Measurements from ENCODE around the gene NNMT.

The NNMT gene

DNA sequence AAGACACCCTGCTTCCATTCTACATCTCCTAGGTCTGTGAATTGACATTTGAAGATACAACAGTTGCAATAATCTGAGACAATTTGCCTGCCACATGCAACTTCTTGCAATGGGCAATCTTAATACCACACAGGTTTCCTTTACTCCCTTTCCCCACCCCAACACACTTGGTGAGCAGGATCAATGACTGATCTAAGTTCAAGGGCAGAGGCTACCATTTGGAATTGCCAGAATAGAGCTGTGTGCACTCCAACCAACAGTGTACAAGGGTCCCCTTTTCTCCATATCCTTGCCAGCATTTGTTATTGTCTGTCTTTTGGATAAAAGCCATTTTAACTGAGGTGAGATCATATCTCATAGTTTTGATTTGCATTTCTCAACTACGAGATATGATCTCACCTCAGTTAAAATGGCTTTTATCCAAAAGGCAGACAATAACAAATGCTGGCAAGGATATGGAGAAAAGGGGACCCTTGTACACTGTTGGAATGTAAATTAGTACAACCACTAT is 2.9 kb upstream of the NNMT start:
- Histone ChIP-seq H3K79me2 (ENCODE audit: insufficient read depth, low read length) (no peaks in the 10 kb centered on the region), H4K20me1 (ENCODE audit: insufficient read depth, low read length) (no peaks in the 10 kb centered on the region), H3K4me3 (ENCODE audit: low read depth, low read length, poor library complexity, severe bottlenecking) (no peak overlapping the region), H3K9ac (ENCODE audit: low read length) (no peak overlapping the region), H3K4me1 (ENCODE audit: insufficient read depth, low read length, severe bottlenecking) (no peaks in the 10 kb centered on the region), H3K9me3 (ENCODE audit: low read length) (no peaks in the 10 kb centered on the region), H3K27ac (ENCODE audit: low read depth, low read length, poor library complexity, severe bottlenecking) (no peak overlapping the region), H3F3A (ENCODE audit: insufficient read depth, low read length) (no peaks in the 10 kb centered on the region), H2AFZ (ENCODE audit: low read length) (no peak overlapping the region), H3K27me3 (ENCODE audit: insufficient read depth, low read length) (no peaks in the 10 kb centered on the region), H3K9me2 (ENCODE audit: low read depth, low read length) (no peaks in the 10 kb centered on the region), H3K4me2 (ENCODE audit: low read length) (no peak overlapping the region), H3K36me3 (ENCODE audit: insufficient read depth, low read length) (no peaks in the 10 kb centered on the region)
- no peak for TF ChIP-seq EZH2 (IDR thresholded peaks at IDR 0.05; ENCODE audit: borderline replicate concordance, low read length)
- TF ChIP-seq, protein P1, sequence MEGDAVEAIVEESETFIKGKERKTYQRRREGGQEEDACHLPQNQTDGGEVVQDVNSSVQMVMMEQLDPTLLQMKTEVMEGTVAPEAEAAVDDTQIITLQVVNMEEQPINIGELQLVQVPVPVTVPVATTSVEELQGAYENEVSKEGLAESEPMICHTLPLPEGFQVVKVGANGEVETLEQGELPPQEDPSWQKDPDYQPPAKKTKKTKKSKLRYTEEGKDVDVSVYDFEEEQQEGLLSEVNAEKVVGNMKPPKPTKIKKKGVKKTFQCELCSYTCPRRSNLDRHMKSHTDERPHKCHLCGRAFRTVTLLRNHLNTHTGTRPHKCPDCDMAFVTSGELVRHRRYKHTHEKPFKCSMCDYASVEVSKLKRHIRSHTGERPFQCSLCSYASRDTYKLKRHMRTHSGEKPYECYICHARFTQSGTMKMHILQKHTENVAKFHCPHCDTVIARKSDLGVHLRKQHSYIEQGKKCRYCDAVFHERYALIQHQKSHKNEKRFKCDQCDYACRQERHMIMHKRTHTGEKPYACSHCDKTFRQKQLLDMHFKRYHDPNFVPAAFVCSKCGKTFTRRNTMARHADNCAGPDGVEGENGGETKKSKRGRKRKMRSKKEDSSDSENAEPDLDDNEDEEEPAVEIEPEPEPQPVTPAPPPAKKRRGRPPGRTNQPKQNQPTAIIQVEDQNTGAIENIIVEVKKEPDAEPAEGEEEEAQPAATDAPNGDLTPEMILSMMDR (IDR thresholded peaks at IDR 0.05; ENCODE audit: low read length): no peak

DNA sequence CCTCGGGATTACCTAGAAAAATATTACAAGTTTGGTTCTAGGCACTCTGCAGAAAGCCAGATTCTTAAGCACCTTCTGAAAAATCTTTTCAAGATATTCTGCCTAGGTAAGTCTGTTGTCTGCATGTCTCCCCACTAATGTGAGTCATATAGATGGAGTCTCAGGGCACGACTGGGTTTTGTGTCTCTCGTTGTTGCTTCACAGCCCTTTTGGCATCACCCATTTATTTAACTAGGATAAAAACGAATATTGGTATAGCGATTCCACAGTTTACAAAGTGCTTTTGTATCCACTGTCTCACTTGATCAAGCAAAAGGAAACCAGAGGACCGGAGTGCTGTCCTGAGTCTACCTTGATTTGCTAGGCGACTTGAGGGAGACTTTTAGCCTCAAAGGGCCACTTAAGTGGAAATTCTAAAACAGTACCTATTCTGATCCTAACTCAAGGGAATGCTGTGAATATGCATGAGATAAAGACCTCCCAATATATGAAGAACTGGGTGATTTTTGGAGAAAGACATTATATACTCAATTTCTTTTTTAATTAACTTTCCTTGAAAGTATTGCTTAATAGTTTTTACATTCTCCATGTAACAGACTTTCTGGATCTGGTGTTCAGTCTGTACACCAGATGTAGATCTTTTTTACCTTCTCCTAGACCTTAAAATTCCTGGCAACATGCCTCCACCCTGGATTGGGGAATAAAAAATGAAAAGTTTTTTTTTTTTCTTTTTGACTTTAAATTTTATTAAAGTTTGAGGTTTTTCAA is 590 bp downstream of the NNMT start:
- H2AFZ ChIP-seq (ENCODE audit: low read length): no peak overlapping the region
- no peaks in the 10 kb centered on the region for H3K4me1 ChIP-seq (ENCODE audit: insufficient read depth, low read length, severe bottlenecking)
- no peak overlapping the region for H3K4me2 ChIP-seq (ENCODE audit: low read length)
- H3K36me3 ChIP-seq (ENCODE audit: insufficient read depth, low read length): no peaks in the 10 kb centered on the region
- H3K9ac ChIP-seq (ENCODE audit: low read length): no peak overlapping the region
- no peak overlapping the region for H3K27ac ChIP-seq (ENCODE audit: low read depth, low read length, poor library complexity, severe bottlenecking)
- H3F3A ChIP-seq (ENCODE audit: insufficient read depth, low read length): no peaks in the 10 kb centered on the region
- TF ChIP-seq EZH2 (IDR thresholded peaks at IDR 0.05; ENCODE audit: borderline replicate concordance, low read length): no peak
- TF ChIP-seq, protein P1 (IDR thresholded peaks at IDR 0.05; ENCODE audit: low read length): no peak
- H3K9me2 ChIP-seq (ENCODE audit: low read depth, low read length): no peaks in the 10 kb centered on the region
- H3K79me2 ChIP-seq (ENCODE audit: insufficient read depth, low read length): no peaks in the 10 kb centered on the region
- H4K20me1 ChIP-seq (ENCODE audit: insufficient read depth, low read length): no peaks in the 10 kb centered on the region
- H3K27me3 ChIP-seq (ENCODE audit: insufficient read depth, low read length): no peaks in the 10 kb centered on the region
- H3K9me3 ChIP-seq (ENCODE audit: low read length): no peaks in the 10 kb centered on the region
- no peak overlapping the region for H3K4me3 ChIP-seq (ENCODE audit: low read depth, low read length, poor library complexity, severe bottlenecking)

DNA sequence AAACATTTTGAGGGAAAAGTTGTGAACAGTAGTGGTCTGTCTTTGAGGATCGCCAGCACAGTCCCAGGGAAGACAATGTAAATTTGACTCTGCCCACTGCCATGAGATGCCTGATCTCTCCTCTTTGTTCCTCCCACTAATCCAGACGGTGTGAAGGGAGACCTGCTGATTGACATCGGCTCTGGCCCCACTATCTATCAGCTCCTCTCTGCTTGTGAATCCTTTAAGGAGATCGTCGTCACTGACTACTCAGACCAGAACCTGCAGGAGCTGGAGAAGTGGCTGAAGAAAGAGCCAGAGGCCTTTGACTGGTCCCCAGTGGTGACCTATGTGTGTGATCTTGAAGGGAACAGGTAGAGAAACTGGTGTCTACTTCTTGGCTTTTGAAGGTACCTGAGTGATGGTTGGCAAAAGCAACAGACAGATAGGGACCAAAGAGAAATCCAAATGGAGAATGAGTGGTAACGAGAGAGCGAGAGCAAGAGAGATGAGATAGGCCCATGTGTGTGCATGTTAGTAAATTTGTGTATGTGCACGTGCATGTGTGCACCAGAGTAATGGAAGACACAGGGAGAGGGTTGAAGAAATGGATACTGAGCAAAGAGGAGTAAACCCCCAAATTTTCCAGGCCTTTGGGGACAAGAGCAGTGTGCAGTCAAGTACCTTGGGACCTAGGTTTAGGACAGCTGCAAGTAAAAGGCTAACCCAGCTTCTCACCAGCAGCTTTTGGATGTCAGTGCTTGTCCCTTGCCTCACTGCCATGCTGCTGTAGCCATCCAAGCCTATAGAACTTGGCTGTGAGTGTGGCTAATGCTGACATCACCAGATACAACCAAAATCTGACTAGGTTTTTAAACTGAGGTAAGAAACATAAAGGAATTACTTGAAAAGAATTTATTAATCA is 1.9 kb downstream of the NNMT start:
- no peak overlapping the region for H3K4me2 ChIP-seq (ENCODE audit: low read length)
- H3K27ac ChIP-seq (ENCODE audit: low read depth, low read length, poor library complexity, severe bottlenecking): no peak overlapping the region
- TF ChIP-seq EZH2 (IDR thresholded peaks at IDR 0.05; ENCODE audit: borderline replicate concordance, low read length): no peak
- H3K79me2 ChIP-seq (ENCODE audit: insufficient read depth, low read length): no peaks in the 10 kb centered on the region
- no peak overlapping the region for H3K4me3 ChIP-seq (ENCODE audit: low read depth, low read length, poor library complexity, severe bottlenecking)
- H3K4me1 ChIP-seq (ENCODE audit: insufficient read depth, low read length, severe bottlenecking): no peaks in the 10 kb centered on the region
- H3K9me2 ChIP-seq (ENCODE audit: low read depth, low read length): no peaks in the 10 kb centered on the region
- no peak overlapping the region for H3K9ac ChIP-seq (ENCODE audit: low read length)
- no peaks in the 10 kb centered on the region for H3K27me3 ChIP-seq (ENCODE audit: insufficient read depth, low read length)
- no peaks in the 10 kb centered on the region for H3F3A ChIP-seq (ENCODE audit: insufficient read depth, low read length)
- no peaks in the 10 kb centered on the region for H4K20me1 ChIP-seq (ENCODE audit: insufficient read depth, low read length)
- no peak overlapping the region for H2AFZ ChIP-seq (ENCODE audit: low read length)
- H3K9me3 ChIP-seq (ENCODE audit: low read length): no peaks in the 10 kb centered on the region
- H3K36me3 ChIP-seq (ENCODE audit: insufficient read depth, low read length): no peaks in the 10 kb centered on the region
